Stimulated activated CD4-positive, alpha-beta T cell treated with anti-CD3 and anti-CD28 coated beads, Interleukin-12 subunit alpha, Interleukin-12 subunit beta, amount 100 ng/mL, for 24 hours (primary cell): ENCODE results near the gene LMBRD2.
"Not testable (repeated sequence)": the region's sequence is repeated elsewhere in the genome, so short reads cannot be mapped to it uniquely, and the experiment has no call there.

Source experiments
- DNase-seq, 2 experiments: peaks; one replicate each; pipeline ENCODE4 v3.0.0-alpha.2; 2020; ENCODE audit warnings: low read depth in 2 of 2

The LMBRD2 gene

DNA sequence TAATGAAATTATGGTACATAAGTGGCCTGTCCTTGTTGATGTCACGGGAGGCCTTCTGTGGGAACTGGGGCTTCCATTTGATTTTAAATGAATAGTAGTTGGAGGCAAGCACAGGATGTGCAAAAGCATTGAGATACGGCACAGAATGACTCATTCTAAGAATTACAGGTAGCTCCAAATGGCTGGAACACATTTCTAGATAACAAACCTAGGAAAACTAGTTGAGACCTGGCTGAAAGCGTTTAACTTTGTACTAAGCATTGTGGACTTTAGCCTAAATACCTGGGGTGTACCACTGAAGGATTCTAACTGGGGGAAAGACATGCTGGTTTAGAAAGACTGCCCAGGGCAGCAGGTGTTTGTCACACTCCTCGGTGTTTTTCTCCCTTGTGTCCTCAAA is 9.7 kb upstream of the LMBRD2 start:
- no peak for DNase-seq

DNA sequence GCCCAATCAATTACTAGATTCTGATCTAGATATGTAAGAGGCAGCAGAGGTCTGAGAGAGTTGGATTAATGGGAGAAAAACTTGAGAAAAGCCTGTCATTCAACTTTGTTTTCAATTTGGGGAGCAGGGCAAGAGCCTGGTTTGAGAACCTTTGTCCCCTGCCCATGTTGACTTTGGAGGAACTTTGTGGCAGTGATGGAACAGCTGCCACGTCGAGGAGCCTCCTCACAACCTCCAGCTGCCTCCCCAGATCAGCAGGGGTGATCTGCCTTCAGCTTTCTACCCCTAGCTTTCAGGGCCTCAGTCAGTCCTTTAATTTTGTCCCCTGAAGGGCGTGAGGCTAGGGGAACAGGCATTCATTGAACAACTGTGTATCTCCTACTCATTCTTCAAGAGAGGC is 8.9 kb upstream of the LMBRD2 start:
- DNase-seq, result no peak

DNA sequence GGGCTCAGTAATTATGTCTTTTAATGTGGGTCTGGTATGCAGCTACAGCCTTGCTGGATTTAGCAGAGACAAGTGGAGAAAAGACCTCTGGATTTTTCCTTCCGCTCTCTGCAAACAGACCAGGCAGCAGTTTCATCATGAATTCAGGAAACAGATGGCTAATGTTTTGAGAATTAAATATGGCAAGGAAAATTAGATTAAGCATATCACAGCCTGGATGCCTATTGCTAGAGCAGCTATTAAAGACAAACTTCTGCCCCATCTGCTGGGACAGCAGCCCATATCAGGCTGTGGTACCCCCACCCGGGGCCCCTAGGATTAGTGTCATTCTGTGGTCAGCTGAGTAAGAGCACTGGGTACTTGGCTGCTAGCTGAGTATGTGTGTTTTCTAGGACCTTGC is 6.5 kb upstream of the LMBRD2 start:
- no peak for DNase-seq

DNA sequence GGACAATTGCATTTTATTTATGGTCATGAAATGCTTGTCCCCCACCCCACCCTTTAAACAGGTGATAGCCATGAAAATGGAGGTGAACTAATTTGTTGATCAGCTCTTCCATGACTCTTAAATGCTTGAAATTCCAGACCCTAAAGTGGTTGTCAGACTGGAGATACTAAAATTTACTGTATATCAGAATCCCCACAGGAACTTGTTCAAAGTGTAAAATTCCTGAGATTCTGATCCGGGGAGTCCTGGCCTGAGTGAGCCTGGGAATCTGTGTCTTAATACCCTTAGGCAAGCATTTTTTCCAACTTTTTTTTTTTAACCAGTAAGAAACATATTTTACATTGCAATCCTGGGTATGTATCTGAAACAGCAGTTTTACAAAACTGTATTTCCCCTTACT is 4.9 kb upstream of the LMBRD2 start:
- no peak for DNase-seq

DNA sequence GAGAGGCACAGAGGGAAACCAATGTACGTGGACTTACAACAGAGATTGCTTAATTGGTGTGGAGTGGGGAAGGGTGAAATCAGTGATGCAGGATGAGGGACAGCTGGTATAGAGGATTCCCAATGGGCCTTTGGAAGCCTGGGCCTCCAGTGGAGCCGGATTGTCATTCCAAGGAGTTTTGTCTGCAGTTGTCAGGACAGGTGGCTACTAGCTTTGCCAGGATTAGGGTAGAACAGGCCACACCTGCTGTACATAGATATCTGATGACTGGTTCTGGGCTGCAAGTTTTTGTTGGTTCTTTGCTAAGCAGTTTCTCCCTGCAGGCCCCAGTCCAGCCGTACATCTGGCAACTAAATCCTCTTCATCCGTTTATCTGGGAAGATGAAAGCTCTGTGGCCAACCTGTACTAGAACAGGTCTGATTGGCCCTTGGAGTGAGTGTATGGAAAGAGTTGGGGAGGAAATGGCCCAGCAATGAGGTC is 4.5 kb upstream of the LMBRD2 start:
- DNase-seq, result no peak

DNA sequence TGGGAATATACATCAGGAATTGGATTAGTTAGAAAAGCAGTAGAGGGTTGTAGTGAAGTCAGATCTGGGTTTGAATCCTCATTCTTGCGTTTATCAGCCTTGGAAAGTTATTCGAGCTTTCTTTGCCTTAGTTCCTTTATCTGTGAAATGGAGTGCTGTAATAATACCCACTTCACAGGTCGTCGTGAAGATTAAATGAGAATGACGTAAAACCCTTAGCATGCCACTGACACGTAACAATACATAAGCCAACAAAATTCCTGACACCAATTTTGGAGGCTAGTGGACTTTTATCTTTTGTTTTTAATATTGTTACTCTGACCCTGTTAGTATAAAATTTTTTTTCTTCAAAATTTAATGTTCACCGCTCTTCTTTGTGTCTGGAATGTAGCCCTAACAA is 3.6 kb upstream of the LMBRD2 start:
- no peak for DNase-seq

DNA sequence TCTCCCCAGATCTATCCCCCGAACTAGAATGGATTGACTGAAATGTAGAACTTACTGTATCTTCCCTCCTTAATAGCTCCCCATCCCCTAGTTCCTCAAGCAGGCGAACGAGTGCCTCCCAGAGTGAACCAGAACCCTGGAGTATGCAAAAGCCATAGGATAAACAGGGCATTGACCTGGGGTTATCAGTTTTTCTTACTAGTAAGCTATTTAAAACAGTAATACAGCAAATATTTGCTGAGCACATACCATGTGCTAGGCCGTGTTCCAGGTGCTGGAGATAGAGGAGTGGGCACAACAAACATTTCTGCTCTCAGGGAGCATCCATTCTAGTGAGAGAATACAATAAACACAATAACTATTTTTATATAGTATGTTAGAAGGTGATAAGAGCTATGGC is 2.0 kb upstream of the LMBRD2 start:
- no peak for DNase-seq

DNA sequence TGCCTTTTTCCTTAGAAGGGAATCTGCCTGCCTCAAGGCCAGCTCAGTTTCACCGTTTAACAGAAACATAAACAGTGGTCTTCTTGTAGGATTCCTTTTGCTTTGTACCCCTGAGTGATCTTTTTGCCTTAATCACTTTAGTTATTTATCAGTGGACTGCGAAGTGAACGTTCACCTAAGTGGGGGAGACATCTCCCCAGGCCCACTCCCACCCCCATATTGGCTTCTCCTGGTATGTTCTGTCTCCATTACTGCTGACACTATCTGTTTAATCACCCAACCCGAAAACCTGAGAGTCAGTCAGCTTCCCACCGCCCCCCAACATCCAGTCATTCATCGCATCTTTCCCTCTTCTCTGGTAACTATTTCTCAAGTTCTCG is 1.6 kb upstream of the LMBRD2 start:
- no peak for DNase-seq

DNA sequence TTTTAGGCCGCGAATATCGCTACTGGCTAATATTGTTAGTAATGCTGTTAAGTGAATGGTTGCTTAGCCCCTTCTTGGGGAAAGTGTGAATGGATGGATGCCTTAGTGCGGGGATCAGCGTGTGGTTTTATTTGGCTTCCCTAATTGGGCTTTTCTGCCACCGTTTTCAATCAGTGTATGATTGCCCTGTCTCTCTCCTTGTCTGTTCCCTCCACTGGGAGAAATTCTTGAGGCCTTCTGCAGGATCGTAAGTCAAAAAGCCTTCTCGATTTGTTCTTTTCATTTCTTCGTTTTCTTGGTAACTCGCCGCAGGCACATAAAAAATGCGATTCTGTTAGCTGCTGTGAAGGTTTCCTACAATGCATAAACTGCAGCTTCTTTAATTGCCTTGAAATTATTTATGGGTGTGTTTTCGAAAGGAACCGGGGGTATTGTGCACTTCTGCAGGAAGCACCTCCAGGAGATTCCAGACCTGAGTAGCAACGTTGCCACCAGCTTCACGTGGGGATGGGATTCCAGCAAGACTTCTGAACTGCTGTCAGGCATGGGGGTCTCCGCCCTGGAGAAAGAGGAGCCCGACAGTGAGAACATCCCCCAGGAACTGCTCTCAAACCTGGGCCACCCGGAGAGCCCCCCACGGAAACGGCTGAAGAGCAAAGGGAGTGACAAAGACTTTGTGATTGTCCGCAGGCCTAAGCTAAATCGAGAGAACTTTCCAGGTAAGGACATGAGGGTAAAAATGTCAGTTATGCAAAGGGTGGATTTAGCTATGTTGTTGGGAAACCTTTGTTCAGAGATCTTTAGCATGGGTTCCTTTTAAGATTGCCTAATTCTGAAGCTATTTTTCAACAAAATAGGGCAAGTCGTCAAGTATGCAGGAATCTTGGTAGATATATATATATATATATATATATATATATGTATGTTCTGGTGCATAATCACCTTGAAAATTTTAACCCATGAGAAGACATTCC is 924 bp upstream of the LMBRD2 start:
- no peak for DNase-seq

DNA sequence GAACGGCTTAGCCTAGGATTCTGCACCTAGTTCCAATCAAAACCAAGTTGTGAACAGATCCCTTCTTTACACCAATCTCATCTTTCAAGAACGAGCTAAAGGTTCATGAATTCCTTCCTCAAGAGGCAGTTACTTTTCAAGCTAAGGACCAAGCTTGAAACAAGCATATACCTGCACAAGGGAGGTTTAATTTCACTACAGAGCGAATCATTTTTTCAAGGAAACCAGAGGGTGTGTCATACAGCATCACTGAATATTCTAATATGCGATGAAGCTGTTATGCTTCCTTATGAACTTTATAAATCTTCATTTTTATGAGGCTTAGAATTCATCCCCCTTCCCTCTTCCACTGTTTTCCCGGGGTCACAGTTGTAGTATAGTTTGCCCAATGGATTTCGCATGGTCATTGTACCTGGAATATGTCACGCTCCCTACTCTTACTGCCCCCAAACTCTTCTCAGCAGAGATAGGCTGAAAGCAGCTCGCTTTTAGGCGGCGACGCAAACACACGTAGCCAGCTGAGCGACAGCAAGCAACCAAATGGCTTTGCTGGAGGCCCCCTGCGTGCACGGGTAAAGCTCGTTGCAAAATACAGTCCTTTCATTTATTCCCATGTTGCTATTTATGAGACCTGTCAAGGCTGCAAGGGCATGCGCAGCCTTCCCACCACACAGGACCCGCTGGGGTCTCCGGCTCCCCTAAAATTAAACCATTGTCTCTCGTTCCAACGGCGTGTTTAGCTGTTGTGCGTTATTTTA is 832 bp downstream of the LMBRD2 start:
- peak; percentile 17 to 36 for DNase-seq

DNA sequence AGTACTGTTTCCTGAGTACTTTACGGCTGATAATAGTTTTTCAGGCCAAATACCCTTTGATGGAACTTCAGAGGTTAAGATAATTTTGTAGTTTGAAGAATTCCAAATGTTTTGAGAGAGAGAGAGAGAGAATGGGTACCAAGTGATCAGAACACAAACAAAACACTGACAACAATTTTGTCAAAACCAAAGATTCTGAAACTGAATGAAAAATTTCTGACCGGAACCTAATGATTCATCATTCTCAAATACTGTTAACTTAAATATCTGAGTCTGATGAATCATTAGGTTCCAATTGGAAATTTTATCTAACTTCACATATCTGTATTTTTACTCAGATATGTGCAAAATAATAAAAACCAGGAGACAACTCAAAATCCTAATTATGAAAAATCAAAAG is 4.0 kb downstream of the LMBRD2 start:
- DNase-seq, result no peak

DNA sequence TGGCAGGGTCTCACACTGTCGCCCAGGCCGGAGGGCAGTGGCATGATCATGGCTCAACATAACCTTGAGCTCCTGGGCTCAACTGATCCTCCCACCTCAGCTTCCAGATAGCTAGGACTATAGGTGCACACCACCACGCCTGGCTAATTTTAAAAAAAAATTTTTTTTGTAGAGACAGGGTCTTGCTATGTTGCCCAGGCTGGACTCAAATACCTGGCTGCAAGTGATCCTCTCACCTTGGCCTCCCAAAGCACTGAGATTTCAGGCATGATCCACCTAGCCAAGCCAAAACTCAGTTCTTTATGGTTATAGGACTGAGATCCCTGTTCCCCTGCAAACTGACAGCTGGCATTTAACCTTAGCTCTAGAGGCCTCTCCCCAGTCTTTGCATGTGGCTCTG is 5.3 kb downstream of the LMBRD2 start:
- DNase-seq, result no peak

DNA sequence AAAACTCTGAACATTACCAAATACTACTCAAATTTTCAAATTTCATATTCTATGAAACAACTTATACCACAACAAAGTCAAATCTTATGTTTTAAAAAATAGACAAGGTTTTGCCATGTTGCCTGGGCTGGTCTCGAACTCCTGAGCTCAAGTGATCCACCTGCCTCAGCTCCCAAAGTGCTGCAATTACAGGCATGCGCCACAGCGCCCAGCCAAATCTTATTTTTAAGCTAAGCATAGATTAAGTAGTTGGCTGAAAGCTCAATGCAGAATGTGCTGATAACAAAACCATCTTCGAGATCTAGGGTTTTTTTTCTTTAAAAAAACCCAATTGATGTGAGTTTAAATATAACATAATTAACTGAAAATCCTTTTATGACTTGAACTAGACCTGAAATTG is 6.4 kb downstream of the LMBRD2 start:
- DNase-seq, result no peak

DNA sequence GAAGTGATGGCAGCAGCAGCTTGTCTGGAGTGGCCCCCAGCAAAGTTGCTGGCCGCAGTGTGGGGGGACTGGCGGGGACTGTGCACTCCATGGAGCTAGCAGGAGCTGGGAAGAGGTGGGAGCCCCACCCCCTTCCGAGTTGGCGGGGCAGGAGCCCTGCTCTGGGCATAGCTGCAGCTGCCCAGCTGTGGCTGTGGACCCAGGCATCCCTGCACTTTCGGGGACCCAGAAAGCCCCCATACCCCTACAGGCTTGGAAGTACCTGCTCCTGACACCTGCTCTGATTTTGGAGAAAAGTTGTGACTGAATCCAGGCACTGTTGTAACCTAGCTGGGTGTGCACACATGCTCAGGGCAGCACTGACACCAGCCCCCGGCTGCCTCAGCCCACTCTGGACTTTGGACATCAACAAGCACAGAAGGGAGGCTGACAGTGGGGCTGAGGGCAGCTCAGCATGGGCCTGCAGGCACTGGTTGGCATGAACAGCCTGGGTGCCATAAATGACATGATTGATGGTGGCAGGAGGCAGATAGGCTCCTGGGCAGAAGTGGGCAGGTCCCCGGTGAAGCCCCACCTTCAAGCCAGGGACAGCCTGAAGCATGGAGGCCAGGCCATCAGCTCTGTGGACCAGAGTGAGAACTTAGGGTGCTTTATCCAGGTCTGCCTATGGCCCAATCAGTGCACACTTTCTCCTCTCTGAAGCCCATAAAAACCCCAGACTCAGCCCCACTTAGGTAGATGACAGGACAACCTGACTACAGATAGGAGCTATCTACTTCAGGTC is 12.6 kb downstream of the LMBRD2 start:
- DNase-seq, result no peak

DNA sequence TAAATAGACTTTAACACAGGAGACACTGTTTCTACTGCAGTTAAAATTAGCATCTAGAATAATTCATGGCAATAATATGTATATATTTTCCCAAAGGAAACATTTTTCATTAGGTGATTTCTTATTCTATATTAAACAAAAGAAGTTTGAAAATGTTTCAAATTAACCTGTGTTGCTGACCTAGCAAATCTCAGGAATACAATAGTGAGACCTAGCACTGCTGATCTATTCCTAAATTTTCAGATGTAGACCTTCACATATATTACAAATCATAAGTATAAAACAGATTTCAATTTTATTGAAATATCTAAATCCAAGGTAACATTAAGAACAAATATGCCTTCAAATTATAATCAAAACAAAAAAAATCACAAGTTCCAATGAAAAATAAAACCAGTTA is 15.1 kb downstream of the LMBRD2 start:
- no peak for DNase-seq

DNA sequence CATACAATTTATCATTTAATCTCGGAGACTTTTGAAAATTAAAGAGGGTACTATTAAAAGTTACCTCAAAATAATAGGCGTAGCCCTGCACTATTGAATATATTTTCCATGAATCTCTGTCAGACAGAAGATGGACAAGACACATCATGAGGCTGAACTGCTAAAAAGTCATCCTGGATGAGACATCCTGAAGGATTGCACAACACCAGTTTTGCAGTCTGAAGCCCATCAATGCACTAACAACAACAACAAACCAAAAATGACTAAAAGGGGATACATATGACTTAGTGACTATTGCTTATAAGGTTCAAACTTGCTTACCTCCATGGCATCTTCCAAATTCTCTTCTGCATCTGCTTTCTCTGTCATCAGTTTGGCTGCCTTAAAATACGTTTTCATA is 15.7 kb downstream of the LMBRD2 start:
- no peak for DNase-seq

DNA sequence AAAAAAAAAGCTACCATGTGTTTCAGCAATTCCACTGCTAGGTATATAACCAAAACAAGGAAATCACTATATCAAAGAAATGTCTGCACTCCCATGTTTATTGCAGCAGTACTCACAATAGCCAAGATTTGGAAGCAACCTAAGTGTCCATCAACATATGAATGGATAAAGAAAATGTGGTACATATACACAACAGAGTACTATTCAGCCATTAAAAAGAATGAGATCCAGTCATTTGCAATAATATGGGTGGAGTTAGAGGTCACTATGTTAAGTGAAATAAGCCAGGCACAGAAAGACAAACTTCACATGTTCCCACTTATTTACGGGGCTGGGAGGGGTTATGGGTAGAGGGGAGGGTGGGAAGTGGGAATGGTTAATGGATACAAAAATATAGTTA is 18.7 kb downstream of the LMBRD2 start:
- not testable (repeated sequence) for DNase-seq

DNA sequence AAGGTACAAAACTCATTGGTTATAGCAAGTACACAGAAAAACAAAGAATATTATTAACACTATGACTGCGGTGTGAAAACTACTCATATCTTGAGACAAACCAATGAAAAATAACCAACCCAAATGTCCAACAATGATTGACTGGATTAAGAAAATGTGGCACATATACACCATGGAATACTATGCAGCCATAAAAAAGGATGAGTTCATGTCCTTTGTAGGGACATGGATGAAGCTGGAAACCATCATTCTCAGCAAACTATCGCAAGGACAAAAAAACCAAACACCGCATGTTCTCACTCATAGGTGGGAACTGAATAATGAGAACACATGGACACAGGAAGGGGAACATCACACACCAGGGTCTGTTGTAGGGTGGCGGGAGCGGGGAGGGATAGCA is 22.0 kb downstream of the LMBRD2 start:
- DNase-seq, result not testable (repeated sequence)

DNA sequence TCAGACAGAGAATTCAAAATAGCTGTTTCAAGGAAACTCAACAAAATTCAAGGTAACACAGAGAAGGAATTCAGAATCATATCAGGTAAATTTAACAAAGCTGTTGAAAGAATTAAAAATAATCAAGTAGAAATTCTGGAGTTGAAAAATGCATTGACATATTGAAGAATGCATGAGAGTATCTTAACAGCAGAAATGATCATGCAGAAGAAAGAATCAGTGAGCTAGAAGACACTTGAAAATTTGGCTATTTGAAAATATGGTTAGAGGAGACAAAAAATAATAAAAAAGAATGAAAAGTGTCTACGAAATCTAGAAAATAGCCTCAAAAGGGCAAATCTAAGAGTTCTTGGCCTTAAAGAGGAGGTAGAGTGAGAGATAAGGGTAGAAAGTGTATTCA is 22.9 kb downstream of the LMBRD2 start:
- DNase-seq, result no peak

DNA sequence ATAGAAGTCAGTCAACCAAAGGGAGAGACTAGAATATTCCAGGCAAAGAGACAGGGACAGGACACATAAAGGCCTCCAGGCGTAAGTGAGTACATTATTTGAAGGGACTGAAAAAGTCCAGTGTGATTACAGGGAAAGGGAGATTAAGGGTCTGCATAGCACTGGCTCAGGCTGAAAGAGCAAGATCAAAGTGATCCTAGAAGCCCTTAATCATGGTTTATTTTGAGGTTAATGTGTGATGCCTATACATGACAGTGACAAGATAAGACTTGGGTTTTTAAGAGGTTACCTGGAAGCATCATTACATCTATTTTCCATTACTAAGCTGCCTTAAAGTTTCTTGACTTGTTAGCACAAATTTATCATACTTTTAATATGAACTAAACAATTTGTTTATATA is 25.8 kb downstream of the LMBRD2 start:
- DNase-seq, result no peak

DNA sequence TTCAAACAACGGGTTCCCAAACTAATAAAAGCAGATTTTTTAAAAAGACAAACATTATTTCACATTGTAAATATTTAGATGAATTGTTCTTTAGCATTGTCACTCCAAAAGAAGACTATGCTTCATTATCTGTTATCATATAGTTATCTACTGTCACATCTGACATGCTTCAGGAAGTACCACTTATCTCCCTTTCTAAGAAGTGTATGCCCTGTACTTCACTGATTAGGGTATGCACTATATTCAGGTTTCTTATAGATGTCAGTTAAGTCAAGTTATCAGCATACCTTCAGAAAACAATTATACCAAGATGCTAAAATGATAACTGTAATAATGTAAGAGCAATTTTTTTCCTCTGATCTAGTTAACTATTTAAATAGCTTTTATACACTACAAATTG is 40.4 kb downstream of the LMBRD2 start:
- no peak for DNase-seq

DNA sequence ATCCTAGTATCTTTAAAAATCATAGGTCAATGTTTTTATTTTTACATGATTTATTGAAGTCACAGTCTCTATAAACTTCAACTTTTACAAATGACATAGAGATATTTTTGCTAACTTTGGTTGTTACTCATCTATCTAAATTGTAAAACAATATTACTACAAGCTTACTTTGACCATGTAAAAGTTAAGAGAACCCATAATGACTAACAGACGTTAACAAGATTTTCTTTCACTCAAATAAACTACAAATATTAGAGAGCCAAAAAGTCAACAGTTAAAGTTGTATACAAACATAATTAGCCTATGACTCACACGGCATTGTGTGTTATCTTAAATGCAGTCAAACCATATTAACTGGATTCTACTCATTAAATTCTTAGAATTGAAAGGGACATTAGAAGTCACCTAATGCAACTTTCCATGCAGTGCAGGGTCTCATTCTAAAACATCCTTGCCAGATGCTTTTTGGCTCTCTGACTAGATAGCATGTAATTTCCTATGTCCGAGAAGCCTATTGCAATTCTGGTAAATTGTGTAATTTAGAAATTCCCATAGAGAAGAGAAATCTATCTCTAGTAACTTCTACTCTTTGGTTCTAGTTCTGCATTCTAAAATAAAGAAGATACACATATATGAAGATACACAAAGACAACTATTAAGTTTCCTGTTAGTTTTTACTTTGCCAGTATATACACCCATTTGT is 42.8 kb downstream of the LMBRD2 start:
- no peak for DNase-seq
